CD14-positive monocyte (primary cell): ENCODE measurements around the gene ADGRL3. TPM values are rescaled to one million over a fixed set of nuclear protein-coding genes. Genes with fewer than 3 reads are reported as not detected.

ENCODE experiments used
- DNase-seq, 3 donors: peaks; one replicate each; pipeline ENCODE4 v3.0.0-alpha.2; 2011 to 2022
- H2AFZ ChIP-seq: 2 replicates; pipeline ENCODE4 v1.6.0; 2012; ENCODE audit warnings: mild to moderate bottlenecking, low read depth, low read length, inconsistent platforms; ENCODE audit not compliant: insufficient read depth, poor library complexity, severe bottlenecking
- H3K27ac ChIP-seq, 2 donors: 1 replicate in 1 of 2; 2 replicates in 1 of 2; pipeline ENCODE4 v1.5.1; 2012 to 2013; ENCODE audit warnings: low read length in 2 of 2, control low read depth in 1 of 2, inconsistent platforms in 1 of 2, low read depth in 1 of 2, mild to moderate bottlenecking in 1 of 2
- H3K27me3 ChIP-seq, 2 donors: one replicate each; pipeline versions ENCODE4 v1.6.0 to v1.6.1; 2011 to 2013; ENCODE audit warnings: low read length in 2 of 2; ENCODE audit not compliant: control insufficient read depth in 2 of 2, insufficient read depth in 2 of 2
- H3K36me3 ChIP-seq, 2 donors: replicated peaks in 1 of 2; 1 replicate in 1 of 2; 2 replicates in 1 of 2; pipeline versions ENCODE4 v1.5.1 to v1.6.1; 2012 to 2013; ENCODE audit warnings: low read length in 2 of 2, control low read depth in 1 of 2, inconsistent platforms in 1 of 2, mild to moderate bottlenecking in 1 of 2; ENCODE audit not compliant: insufficient read depth in 2 of 2, control insufficient read depth in 1 of 2
- H3K4me1 ChIP-seq, 2 donors: 1 replicate in 1 of 2; 2 replicates in 1 of 2; pipeline versions ENCODE4 v1.5.1 to v1.6.1; 2012 to 2013; ENCODE audit warnings: low read length in 2 of 2, control low read depth in 1 of 2, inconsistent platforms in 1 of 2, mild to moderate bottlenecking in 1 of 2, moderate library complexity in 1 of 2; ENCODE audit not compliant: insufficient read depth in 2 of 2, control insufficient read depth in 1 of 2
- H3K4me2 ChIP-seq: replicated peaks from 2 replicates; pipeline ENCODE3; 2012; ENCODE audit warnings: low read length, moderate library complexity, mild to moderate bottlenecking; ENCODE audit not compliant: poor library complexity, severe bottlenecking; ENCODE audit errors: extremely low read depth
- H3K4me3 ChIP-seq, 3 experiments: fragments of 200-600 bp in 1 of 3; sonication (generic) in 1 of 3; replicated peaks in 1 of 3; 1 replicate in 2 of 3; 2 replicates in 1 of 3; pipeline ENCODE4 v1.5.1; 2011 to 2013; ENCODE audit warnings: low read length in 3 of 3, mild to moderate bottlenecking in 3 of 3, control low read depth in 2 of 3, low read depth in 2 of 3, inconsistent platforms in 1 of 3, moderate library complexity in 1 of 3
- H3K79me2 ChIP-seq: 2 replicates; pipeline ENCODE4 v1.6.0; 2012; ENCODE audit warnings: mild to moderate bottlenecking, control low read depth, inconsistent platforms, low read length, moderate library complexity; ENCODE audit not compliant: insufficient read depth
- H3K9ac ChIP-seq: 2 replicates; pipeline ENCODE4 v1.6.0; 2017; ENCODE audit warnings: low read length, mild to moderate bottlenecking; ENCODE audit not compliant: insufficient read depth, poor library complexity, severe bottlenecking
- H3K9me3 ChIP-seq, 2 donors: replicated peaks in 1 of 2; 1 replicate in 1 of 2; 2 replicates in 1 of 2; pipeline versions ENCODE4 v1.5.1 to v1.6.1; 2012 to 2013; ENCODE audit warnings: low read length in 2 of 2, control low read depth in 1 of 2; ENCODE audit not compliant: control insufficient read depth in 1 of 2, insufficient read depth in 1 of 2
- H4K20me1 ChIP-seq: 2 replicates; pipeline ENCODE4 v1.6.0; 2012; ENCODE audit warnings: mild to moderate bottlenecking, low read length, control low read depth, moderate library complexity; ENCODE audit not compliant: insufficient read depth
- H3K27ac Mint-ChIP-seq, 7 donors: one replicate each; pipeline ENCODE4 v1.8.0; 2020; ENCODE audit warnings: mild to moderate bottlenecking in 7 of 7, mixed read lengths in 7 of 7, moderate library complexity in 6 of 7, inconsistent platforms in 2 of 7
- H3K27me3 Mint-ChIP-seq, 3 donors: one replicate each; pipeline ENCODE4 v1.8.0; 2021 to 2022; ENCODE audit warnings: low read depth in 3 of 3, mild to moderate bottlenecking in 3 of 3, mixed read lengths in 3 of 3, moderate library complexity in 3 of 3, inconsistent platforms in 1 of 3
- H3K36me3 Mint-ChIP-seq, 2 donors: one replicate each; pipeline ENCODE4 v1.8.0; 2020; ENCODE audit warnings: mixed read lengths in 2 of 2, inconsistent platforms in 1 of 2, mild to moderate bottlenecking in 1 of 2
- H3K4me1 Mint-ChIP-seq: one replicate; pipeline ENCODE4 v1.8.0; 2020; ENCODE audit warnings: mild to moderate bottlenecking, mixed read lengths
- H3K4me3 Mint-ChIP-seq, 2 donors: one replicate each; pipeline ENCODE4 v1.8.0; 2020; ENCODE audit warnings: mild to moderate bottlenecking in 2 of 2, mixed read lengths in 2 of 2, moderate library complexity in 1 of 2
- H3K9me3 Mint-ChIP-seq, 7 donors: one replicate each; pipeline ENCODE4 v1.8.0; 2020 to 2022; ENCODE audit warnings: mixed read lengths in 7 of 7, mild to moderate bottlenecking in 6 of 7, moderate library complexity in 6 of 7, inconsistent platforms in 2 of 7
- CTCF ChIP-seq: fragments of 200-600 bp; IDR thresholded peaks from one replicate; pipeline ENCODE4 v1.8.0; 2022; ENCODE audit warnings: antibody characterized with exemption, mild to moderate bottlenecking
- WGBS: methylation state at CpG from one replicate; pipeline ENCODE4 v1.1.5; 2013; ENCODE audit warnings: missing lambda C conversion rate; ENCODE audit not compliant: insufficient coverage; 5-methylcytosine and 5-hydroxymethylcytosine counted together
- intact Hi-C, 2 donors: fragments of 100-400 bp; cut with micrococcal nuclease; formaldehyde crosslinking; loops; one replicate each; pipeline versions ENCODE4 v1.15.0 to v1.15.1; 2023
- polyA plus RNA-seq, 3 donors: library from polyadenylated mRNA; depleted of rRNA in 1 of 3; unstranded in 2 of 3; stranded (reverse) in 1 of 3; fragments of 300-500 nt in 2 of 3; fragments of >200 nt in 1 of 3; fragmentation: Illumina TruSeq in 2 of 3; gene quantifications; 1 replicate in 2 of 3; 2 replicates in 1 of 3; pipeline ENCODE4 v1.2.3, GENCODE V29; 2012 to 2021

The ADGRL3 gene
- polyA plus RNA-seq, 3 donors = not detected

GRCh38 chr4:61877893-61878292 is 677.8 kb downstream of the ADGRL3 start:
- peak in 1 of 3 donors; percentile 7 for DNase-seq
- Histone ChIP-seq H3K4me3 (no peak overlapping the region), H3K9ac (no peak overlapping the region), H4K20me1 (no peaks in the 10 kb centered on the region), H3K36me3 (no peaks in the 10 kb centered on the region), H3K79me2 (no peaks in the 10 kb centered on the region), H3K4me1 (peaks cover 0 to 4% of the 10 kb centered on the region in 2 donors), H2AFZ (no peak overlapping the region), H3K4me2 (no peak overlapping the region), H3K27ac (no peak overlapping the region), H3K9me3 (peaks cover 0 to 8% of the 10 kb centered on the region in 2 donors), H3K27me3 (no peaks in the 10 kb centered on the region)
- Mint-ChIP-seq H3K27me3 (no peaks in the 10 kb centered on the region), H3K9me3 (peaks cover 10 to 27% (median 14%) of the 10 kb centered on the region in 7 donors), H3K4me3 (no peak overlapping the region), H3K4me1 (peaks cover 11% of the 10 kb centered on the region), H3K36me3 (no peaks in the 10 kb centered on the region), H3K27ac (peak overlapping the region in 1 of 7 donors; percentile 8)
- TF ChIP-seq CTCF = no peak
- intact Hi-C loops = no loop called here
- WGBS = 0% methylated on average over 2 of the region's 2 CpGs

GRCh38 chr4:61882381-61882780 is 682.3 kb downstream of the ADGRL3 start:
- Histone ChIP-seq H3K27ac (no peak overlapping the region), H2AFZ (no peak overlapping the region), H3K9ac (no peak overlapping the region), H3K4me3 (no peak overlapping the region), H3K4me1 (peaks cover 0 to 4% of the 10 kb centered on the region in 2 donors), H3K4me2 (no peak overlapping the region), H3K79me2 (no peaks in the 10 kb centered on the region), H3K9me3 (peaks cover 0 to 8% of the 10 kb centered on the region in 2 donors), H3K27me3 (no peaks in the 10 kb centered on the region), H4K20me1 (no peaks in the 10 kb centered on the region), H3K36me3 (no peaks in the 10 kb centered on the region)
- H3K4me1 Mint-ChIP-seq = peaks cover 7% of the 10 kb centered on the region
- no peaks in the 10 kb centered on the region for H3K27me3 Mint-ChIP-seq
- H3K27ac Mint-ChIP-seq = no peak overlapping the region
- intact Hi-C loops = no loop called here
- WGBS = 96% methylated on average over 2 of the region's 2 CpGs
- TF ChIP-seq CTCF = no peak
- peaks cover 8 to 21% (median 12%) of the 10 kb centered on the region in 7 donors for H3K9me3 Mint-ChIP-seq
- no peak for DNase-seq
- no peak overlapping the region for H3K4me3 Mint-ChIP-seq
- no peaks in the 10 kb centered on the region for H3K36me3 Mint-ChIP-seq
